22Rv1 (cell line): ENCODE measurements around the gene GPD1.

Source experiments
- CTCF ChIP-seq: fragments of 450-650 bp; IDR thresholded peaks from 2 replicates; pipeline ENCODE4 v1.5.1; 2017; ENCODE audit warnings: mild to moderate bottlenecking
- ZFX ChIP-seq: fragments of 450-650 bp; IDR thresholded peaks from 2 replicates; pipeline ENCODE4 v1.6.1; 2017; ENCODE audit warnings: antibody characterized with exemption, borderline replicate concordance

- TF ChIP-seq CTCF, result no peak
- TF ChIP-seq ZFX, result no peak
These were observed 37.4 kb upstream of the GPD1 start for GRCh38 chr12:50066402-50066801.
